HL-60 (cell line): ENCODE data around the gene EPB41L4B.

Source experiments
- CTCF ChIP-seq: IDR thresholded peaks from one replicate; pipeline ENCODE4 v1.5.1; 2011; ENCODE audit warnings: low read length, control low read depth, inconsistent platforms; ENCODE audit not compliant: insufficient read depth
- GABPA ChIP-seq: IDR thresholded peaks from 2 replicates; pipeline ENCODE4 v1.6.1; 2012; ENCODE audit warnings: low read depth
- POLR2AphosphoS5 ChIP-seq: IDR thresholded peaks from 2 replicates; pipeline ENCODE4 v1.6.1; 2012; ENCODE audit warnings: low read depth
- REST ChIP-seq: IDR thresholded peaks from 2 replicates; pipeline ENCODE4 v1.6.1; 2012; ENCODE audit warnings: low read depth; ENCODE audit not compliant: insufficient replicate concordance

GRCh38 chr9:109278216-109278615 lies 42.6 kb downstream of the EPB41L4B start:
- TF ChIP-seq CTCF (no peak), POLR2AphosphoS5 (no peak), REST (no peak), GABPA (no peak)
